Stimulated activated CD8-positive, alpha-beta memory T cell treated with anti-CD3 and anti-CD28 coated beads, Interleukin-12 subunit alpha, Interleukin-12 subunit beta, amount 100 ng/mL, for 1 hour (primary cell): Measurements from ENCODE around the gene ANKLE2.
A peak's percentile ranks its signal among the peaks of the same experiment; 100 is the strongest.
"Not testable (repeated sequence)": the region's sequence is repeated elsewhere in the genome, so short reads cannot be mapped to it uniquely, and the experiment has no call there.

Experiments used
- DNase-seq: peaks from one replicate; pipeline ENCODE4 v3.0.0-alpha.2; 2020; ENCODE audit warnings: low read depth

Gene ANKLE2

DNA sequence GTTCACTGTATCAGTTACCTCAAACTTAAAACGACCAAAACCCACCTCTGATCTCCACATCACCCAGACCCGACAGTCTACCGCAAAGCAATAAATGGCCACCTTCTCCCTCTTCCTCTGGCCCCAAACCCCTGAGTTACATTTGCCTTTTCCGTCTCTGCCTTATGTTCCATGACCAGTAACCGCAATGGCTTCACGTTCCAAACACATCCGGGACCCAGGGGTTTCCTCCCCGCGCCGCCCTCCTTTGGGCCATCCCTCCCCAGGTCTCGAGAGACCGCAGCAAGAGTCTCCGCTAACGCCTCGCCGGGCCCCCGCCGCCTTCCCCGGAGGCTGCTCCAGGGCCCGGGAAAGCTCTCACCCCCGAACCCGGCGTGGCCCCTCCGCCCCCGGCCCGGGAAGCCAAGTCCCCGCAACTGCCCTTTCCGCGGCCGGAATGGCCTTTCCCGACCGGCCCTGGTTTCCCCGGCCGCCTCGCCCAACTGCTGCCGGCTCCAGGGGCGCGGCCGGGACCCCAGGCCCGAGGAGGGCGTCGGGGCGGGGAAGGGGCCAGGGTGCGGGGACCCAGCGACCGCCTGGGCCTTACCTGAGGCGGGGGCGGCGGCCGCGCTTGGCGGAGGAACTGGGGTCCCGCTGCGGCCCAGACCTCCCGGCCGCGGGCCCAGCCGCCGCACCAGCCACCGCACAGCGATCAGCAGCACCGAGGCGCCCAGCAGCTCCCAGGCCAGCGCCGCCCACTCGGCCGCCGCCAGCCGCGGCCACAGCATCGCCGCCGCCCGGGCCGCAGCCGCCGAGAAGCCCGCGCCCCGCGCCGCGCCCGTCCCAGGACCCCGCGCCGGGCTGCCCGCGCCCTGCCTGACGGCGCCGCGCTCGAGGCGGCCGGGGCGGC lies at the start of gene ANKLE2:
Gene ANKLE2 (minus strand): TSS at position 801 of the 889 bp plus-strand sequence. CDS start 34 bp downstream, at position 767.
- DNase-seq = peak; percentile 71

DNA sequence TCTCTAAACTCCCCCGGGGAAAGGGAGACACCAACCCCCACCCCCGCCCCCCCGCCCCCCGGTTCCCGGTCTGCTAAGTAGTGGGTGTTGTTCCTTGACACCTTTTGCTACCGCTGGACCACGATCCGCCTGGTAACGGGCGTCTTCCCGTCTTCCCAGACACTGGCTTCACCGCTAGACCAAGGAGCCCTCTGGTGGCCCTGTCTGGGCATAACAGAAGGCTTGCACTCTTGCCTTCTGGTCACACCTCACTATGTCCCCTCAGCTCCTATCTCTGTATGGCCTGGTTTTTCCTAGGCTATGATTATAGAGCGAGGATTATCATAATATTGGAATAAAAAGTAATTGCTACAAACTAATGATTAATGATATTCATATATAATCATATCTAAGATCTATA lies 47.8 kb upstream of the ANKLE2 start:
- not testable (repeated sequence) for DNase-seq

DNA sequence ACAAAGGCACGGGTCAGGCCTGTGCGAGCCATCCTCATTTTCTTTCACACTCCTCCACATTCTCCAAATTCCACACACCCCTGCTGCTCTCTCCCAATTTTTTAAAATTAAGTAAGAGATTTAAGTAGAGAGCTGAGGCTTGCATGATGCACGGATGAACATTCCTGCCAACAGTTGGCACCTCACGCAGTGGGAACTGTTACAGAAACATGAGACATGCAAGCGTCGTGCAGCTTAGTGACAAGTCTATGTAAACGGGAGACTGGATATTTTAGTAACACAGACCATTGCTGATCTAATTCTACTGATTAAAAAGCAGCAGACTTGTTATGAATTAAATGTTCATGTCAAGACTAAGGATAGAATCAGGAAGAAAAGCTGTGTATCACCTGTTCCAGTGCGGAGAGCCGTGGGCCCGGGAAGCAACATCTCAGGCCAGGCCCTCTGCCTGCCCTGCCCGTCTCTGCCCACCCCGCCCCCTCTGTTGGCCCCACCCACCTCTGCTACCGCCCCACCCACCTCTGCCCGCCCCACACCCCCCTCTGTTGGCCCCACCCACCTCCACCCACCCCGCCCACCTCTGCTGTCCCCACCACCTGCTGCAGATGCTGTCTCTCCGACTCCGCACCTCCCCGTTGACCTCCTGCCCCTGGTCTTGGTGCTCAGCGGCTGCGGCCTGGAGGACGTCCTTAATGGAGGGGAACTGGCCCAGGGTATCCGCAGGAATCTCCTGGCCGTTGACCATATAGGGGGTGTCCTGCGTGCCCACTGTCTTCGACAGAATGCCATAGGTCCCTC lies 45.9 kb upstream of the ANKLE2 start:
- no peak for DNase-seq

DNA sequence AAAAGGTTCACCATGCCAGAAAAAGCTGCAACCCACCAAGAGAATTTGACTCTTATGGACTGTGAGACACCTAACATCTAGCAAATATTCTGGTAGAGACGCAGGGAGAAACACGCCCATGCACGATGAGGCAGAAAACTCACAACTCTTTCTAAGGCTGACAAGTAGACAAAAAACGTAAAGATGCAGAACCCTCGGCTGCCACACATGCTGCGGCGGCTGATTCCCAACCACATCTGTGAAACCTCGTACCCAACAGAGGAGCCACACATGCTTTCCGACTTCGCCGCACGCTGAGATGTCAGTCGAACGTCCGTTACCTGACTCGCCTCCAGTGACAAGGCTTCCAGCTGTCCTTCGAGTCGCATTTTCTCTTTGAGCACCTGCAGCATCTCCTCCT lies 45.2 kb upstream of the ANKLE2 start:
- DNase-seq = no peak

DNA sequence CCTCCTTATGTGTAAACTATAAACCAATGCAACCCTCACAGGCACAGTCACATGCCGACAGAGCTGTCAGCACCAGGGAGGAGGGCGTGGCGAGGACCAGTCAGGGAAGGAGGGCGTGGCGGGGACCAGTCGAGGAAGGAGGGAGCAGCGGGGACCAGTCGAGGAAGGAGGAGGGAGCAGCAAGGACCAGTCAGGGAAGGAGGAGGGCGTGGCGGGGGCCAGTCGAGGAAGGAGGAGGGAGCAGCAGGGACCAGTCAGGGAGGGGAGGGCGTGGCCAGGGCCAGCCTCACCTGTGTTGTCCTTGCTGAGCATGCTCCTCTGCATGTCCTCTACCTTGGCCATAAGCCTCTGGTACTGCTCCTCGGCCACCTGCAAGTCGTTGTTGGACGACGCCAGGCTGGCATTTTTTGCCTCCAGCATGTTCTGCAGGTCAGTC lies 42.8 kb upstream of the ANKLE2 start:
- DNase-seq = no peak

DNA sequence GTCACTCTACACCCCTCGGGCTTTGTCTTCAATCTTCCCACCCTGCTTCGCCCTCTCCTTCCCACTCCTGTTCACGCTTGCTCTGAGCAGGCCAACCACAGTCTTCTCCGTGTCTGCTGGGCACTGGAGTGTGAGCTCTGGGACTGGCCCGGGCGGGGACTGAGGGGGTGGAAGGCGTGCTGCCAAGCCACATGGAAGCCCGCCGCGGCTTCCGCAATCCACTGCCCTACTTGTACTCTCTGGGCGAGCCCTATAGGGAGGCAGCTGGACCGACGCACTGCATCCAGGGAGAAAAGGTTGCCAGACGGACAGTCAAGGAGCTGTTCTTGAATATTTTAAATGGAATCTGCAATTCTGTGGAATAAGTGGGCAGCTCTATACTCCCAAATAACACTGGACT lies 42.3 kb upstream of the ANKLE2 start:
- DNase-seq = no peak

DNA sequence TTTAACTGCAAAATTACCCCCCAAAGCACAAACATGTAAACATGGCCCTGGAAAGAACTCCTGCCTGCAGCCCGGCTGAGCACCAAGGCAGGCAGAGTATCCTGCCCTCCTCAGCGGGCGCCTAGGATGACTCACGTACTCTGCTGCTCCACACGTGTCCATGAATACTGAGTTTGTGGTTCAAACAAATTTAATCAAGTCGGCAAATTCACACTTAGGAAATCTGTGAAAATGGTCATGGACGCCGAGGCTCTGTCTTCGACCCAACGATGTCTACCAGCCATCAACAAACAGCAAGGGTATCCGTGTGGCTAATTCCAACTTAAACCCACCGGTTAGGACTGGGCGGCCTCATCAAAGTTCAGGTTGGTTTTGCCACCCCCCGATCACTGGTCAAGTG lies 41.5 kb upstream of the ANKLE2 start:
- DNase-seq = no peak

DNA sequence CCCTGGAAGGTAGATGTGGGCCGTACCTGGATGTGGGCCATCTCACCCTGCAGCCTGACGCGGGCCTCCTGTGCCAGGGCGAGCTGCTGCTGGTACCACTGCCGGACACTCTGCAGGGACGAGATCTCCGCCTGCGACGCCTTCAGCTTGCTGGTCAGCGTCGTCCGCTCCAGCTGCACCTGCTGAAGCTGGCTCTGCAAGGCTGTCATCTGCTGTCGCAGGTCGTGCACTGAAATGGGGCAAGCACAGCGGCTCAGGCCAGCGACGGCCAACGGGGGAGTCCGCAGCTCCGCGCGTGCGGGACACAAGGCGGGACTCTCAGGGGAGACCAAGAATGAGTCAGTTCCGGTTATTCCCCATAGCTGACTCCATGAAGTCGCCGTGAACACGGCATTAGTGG lies 40.1 kb upstream of the ANKLE2 start:
- DNase-seq = no peak

DNA sequence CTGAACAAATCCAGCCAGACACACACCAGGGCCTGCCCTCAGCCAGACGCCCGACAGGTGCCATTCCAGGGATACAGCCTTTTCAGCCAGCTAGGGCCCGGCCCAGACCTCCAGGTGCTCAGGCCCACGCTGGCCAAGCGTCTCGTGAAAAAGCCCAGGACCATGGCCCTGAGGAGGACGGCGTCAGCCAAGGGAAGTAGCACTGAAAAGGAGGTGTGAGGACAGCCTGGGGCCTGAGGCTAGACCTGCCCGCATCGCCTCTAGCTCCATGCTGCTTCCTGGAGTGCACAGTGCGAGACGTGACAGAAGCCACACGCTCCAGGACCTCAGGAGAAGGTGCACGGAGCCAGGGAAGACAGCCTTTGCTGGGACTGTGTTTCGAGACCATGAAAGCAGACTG lies 37.2 kb upstream of the ANKLE2 start:
- no peak for DNase-seq

DNA sequence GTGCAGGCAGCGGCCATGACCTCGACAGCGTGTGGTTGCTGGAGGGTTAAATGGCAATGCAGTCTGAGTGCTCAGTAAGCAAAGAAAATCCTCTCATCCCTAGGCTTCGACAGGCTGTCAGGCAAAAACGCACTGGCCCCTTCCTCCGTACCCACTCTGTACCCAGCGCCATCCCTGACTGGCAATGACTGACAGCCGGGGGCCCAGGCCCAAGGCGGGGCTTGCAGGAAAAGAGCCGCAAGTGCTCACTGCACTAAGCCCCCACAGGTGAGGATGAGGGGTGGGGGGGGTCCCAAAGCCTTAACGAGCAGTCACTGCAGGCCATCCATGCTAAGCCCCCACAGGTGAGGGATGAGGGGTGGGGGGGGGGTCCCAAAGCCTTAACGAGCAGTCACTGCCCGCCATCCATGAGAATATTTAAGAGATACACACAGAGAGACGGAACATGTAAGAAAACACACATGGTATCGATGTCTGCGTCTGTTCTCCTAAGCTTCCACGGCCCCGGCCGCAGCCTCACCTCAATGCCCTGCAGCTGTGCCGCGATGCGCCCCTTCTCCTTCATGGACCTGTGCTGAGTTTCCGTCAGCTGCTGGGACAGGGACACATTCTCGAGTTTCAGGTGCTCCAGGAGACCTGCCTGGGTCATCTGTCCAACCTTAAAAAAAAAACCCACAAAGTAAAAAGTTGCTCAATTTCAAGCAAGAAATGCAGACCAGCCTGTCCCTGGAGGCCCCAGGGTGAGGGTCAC lies 36.4 kb upstream of the ANKLE2 start:
- DNase-seq = no peak

DNA sequence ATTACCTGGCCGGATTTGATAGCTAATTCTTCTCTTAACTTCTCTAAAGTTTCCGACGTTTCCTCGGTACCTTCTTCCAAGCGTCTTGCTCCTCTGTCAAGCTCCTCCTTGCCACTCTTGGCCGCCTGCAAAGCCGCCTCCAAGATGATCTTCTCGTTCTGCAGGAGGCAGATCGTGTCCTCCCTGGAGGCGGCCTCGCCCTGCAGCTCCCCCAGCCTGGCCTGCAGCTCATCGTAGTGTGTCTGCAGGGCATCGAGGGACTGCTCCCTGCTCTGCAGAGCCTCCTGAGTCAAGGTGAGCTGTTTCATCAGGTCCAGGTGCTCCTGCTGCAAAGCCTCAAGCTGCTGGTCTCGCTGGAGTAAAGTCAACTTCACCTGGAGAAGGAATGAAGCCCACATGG lies 34.2 kb upstream of the ANKLE2 start:
- no peak for DNase-seq

DNA sequence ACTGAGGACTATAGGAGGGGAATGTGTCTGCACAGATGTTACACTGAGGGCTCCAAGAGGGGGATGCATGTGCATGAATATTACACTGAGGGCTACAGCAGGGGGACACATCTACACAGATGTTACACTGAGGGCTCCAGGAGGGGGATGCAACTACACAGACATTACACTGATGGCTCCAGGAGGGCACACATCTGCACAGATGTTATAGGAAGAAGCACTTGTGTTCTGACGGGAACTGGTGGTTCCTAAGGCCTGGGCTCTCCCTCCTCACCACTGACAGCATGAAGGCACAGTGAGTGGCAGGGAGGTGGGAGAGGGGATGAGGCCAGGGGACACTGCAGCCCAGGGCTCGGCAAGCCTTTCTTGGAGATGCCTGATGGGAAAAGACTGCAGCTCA lies 30.3 kb upstream of the ANKLE2 start:
- not testable (repeated sequence) for DNase-seq

DNA sequence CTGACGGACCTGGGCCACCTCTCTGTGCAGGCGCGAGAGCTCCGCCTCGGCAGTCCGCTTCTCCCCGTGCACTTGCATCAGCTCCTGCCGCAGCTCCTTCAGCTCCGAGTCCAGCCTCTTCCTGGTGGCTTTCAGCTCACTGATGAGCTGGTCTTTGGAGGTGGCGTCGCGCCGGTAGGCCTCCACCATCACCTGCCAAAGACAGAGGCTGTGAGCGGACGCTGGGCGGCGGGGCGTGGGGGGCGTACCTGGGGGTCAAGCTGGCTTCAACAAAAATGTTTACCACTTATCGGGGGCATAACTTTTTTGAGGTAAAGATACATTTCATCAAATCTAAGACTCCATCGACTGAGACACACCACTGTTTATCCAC lies 27.5 kb upstream of the ANKLE2 start:
- no peak for DNase-seq

DNA sequence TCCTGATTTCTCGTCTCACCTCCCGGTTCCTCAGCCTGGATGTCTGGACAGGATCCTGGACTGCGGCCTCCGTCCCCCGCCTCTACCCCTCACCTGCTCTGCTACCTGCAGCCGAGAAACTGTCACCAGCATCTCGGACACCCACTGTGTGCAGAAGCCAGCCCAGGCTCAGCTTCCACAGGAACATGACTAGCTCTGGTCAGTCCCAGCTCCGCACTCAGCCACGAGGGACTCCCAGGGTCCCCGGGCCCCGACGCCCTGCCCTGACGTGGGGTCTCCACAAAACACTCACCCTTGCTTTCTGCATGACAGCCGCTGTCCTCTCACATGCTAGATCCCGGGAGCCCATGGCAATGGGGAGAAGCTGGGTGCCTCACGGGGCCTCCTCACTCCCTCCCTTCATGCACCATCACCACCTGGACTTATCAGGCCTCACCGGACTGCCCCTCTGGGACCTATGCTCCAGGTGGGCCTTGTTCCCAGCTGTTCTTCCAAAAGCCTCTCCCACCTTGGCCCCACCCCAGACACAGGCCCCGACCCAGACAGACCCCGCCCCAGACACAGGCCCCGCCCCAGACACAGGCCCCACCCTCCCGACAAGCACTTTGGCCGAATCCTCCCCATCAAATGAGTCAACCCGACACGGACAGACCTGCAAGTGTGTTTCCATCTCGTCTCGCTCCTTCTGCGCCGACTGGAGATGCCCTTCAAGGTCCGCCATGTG lies 26.9 kb upstream of the ANKLE2 start:
- no peak for DNase-seq

DNA sequence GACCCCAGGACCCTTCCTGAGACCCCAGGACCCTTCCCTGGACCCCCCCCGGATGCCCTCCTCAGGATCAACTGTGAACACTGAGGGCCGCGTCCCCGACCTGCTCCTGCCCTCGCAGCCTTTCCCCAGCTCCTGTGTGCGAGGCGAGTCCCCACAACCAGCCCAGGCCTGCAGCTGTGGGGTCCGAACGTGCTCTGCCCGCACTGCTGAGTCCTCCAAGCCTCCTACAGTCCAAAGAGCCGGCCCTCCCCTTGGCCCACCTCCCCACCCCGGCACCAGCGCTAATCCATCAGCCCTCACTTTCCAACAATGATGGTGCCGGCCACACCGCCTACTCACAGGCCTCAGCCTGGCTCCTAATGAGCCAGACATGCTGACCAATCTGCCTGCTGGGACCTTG lies 26.2 kb upstream of the ANKLE2 start:
- no peak for DNase-seq

DNA sequence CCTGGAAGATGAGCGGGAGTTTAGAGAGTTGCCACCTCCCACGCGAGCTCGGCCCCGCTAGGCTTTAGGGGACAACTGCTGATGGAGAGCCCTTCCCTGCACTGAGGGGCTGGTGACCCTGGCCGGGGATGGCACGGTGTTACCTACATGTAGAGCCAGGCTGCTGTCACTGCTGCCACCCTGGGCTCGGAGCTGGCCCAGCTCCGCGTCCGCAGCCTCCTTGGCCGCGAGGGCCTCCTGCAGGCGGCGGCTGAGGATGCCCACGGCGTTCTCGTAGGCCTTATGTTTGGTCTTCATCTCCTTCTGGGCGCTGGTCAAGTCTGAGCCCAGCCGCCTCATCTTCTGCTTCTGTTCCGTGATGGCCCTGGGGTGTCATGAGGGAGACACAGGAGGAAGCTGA lies 24.6 kb upstream of the ANKLE2 start:
- DNase-seq = no peak

DNA sequence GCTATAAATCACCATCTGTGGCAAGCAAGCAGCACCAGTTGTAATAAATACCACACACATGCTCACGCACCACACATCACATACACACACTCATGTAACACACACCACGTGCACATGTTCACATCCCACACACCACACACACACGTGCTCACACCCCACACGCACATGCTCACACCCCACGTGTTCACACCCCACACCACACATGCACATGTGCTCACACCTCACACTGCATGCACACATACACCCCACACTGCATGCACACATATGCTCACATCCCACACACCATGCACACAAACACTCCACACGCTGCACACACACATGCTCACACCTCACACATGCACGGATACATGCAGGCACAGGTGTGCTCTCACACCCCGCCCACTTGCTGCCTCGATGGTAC lies 22.9 kb upstream of the ANKLE2 start:
- DNase-seq = no peak

DNA sequence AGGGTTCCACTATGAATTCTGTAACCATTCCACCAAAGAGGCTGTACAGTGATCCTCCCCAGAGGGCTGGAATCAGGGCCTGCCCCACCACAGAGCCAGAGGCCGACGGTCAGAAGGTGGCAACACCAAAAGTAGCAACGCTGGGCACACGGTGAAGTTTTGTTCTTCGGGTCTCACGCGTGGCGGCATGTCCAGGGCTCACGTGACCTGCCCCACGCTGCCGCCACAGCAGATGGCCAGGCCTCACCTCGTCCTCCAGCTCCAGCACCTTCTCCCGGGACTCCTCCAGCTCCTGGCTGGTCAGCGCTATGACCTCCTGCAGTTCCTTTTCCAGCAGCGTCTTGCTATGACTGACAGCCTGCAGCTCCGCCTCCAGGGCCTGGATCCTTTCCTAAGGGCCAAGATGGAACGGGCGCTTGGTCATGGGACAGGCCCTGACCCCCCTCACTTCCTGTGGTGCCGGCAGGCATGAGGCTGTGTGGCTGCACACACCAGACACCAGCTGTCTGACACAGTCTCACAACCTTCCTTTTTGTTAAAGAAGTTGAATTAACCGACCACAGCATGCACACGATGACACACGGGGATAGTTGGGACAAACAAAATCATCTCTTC lies 22.4 kb upstream of the ANKLE2 start:
- DNase-seq = no peak

DNA sequence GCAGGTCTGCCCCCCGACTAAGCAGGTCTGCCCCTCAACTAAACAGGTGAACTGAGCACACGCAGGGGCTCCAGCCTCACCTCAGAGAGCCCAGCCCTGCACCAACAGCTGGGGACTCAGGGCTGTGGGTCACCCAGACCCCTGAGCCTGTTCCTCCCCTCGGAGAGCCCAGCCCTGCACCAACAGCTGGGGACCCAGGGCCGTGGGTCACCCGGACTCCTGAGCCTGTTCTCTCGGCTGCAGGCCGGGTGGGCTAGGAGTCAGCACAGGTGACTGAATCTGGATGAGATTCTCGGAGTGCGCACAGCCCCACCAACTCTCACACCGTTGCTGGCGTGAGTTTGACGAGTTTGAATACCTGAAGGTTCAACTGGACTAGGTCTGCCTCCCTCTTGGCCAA lies 20.3 kb upstream of the ANKLE2 start:
- no peak for DNase-seq

DNA sequence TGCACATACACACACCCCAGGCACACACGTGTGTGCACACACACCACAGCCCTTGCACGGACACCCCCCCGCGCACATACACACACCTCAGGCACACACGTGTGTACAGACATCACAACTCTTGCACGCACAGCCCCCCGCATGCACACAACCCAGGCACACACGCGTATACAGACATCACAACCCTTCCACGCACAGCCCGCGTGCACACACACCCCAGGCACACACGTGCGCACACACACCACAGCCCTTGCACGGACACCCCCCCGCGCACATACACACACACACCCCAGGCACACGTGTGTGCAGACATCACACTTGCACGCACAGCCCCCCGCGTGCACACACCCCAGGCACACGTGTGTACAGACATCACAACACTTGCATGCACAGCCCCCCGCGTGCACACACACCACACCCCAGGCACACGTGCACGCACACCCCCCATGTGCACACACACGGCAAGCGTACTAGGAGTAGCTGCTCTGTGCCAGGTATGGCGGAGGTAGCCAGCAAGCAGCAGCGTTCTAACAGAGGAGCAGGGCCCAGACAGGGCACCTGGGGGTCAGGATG lies 18.2 kb upstream of the ANKLE2 start:
- no peak for DNase-seq

DNA sequence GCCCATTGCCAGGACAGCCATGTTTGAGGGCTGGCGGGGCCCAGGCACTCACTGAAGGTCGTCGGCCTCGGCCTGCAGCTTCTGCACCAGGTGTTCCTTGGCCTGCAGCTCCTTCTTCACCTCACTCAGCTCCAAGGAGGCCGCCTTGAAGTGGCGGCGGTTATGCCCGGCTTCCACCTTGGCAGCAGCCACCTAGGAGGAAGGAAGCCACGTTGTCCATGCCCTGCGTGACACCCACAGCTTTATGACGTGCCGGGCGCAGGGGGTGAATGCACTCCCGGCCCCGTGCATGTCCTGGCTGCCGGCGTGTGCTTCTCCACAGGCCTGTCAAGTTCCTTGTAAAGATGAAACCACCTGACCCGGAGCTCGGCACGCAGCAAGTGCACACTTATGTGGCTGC lies 16.0 kb upstream of the ANKLE2 start:
- no peak for DNase-seq
